ENCODE measurements around the gene SMARCA4. TPM values are rescaled to one million over a fixed set of nuclear protein-coding genes. Genes with fewer than 3 reads are reported as not detected.

The SMARCA4 gene
- total and polyA plus RNA-seq, 2 experiments from 2014 or later, result 177 to 336 TPM

DNA sequence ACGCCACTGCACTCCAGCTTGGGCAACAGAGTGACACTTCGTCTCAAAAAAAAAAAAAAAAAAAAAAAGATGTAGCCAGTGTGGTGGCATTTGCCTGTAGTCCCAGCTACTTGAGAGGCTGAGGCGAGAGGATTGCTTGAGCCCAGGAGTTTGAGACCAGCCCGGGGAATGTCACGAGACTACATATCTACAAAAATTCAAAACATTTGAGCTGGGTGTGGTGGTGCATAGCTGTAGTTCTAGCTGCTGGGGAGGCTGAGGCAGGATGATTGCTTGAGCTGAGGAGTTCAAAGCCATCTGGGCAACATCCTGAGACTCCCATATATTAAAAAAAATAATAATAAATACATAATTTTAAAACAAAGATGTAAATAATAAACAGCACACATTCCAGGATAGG, 46.6 kb downstream of the SMARCA4 start (continued):
- TF ChIP-seq, protein P1, sequence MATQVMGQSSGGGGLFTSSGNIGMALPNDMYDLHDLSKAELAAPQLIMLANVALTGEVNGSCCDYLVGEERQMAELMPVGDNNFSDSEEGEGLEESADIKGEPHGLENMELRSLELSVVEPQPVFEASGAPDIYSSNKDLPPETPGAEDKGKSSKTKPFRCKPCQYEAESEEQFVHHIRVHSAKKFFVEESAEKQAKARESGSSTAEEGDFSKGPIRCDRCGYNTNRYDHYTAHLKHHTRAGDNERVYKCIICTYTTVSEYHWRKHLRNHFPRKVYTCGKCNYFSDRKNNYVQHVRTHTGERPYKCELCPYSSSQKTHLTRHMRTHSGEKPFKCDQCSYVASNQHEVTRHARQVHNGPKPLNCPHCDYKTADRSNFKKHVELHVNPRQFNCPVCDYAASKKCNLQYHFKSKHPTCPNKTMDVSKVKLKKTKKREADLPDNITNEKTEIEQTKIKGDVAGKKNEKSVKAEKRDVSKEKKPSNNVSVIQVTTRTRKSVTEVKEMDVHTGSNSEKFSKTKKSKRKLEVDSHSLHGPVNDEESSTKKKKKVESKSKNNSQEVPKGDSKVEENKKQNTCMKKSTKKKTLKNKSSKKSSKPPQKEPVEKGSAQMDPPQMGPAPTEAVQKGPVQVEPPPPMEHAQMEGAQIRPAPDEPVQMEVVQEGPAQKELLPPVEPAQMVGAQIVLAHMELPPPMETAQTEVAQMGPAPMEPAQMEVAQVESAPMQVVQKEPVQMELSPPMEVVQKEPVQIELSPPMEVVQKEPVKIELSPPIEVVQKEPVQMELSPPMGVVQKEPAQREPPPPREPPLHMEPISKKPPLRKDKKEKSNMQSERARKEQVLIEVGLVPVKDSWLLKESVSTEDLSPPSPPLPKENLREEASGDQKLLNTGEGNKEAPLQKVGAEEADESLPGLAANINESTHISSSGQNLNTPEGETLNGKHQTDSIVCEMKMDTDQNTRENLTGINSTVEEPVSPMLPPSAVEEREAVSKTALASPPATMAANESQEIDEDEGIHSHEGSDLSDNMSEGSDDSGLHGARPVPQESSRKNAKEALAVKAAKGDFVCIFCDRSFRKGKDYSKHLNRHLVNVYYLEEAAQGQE (IDR thresholded peaks at IDR 0.05; ENCODE audit: unreplicated experiment), result no peak
- TF ChIP-seq JUNB (IDR thresholded peaks at IDR 0.05; ENCODE audit: unreplicated experiment) (no peak), ZNF331 (CRISPR knock-in tag; IDR thresholded peaks at IDR 0.05; ENCODE audit: low read depth) (no peak)
- TF ChIP-seq, protein P2, sequence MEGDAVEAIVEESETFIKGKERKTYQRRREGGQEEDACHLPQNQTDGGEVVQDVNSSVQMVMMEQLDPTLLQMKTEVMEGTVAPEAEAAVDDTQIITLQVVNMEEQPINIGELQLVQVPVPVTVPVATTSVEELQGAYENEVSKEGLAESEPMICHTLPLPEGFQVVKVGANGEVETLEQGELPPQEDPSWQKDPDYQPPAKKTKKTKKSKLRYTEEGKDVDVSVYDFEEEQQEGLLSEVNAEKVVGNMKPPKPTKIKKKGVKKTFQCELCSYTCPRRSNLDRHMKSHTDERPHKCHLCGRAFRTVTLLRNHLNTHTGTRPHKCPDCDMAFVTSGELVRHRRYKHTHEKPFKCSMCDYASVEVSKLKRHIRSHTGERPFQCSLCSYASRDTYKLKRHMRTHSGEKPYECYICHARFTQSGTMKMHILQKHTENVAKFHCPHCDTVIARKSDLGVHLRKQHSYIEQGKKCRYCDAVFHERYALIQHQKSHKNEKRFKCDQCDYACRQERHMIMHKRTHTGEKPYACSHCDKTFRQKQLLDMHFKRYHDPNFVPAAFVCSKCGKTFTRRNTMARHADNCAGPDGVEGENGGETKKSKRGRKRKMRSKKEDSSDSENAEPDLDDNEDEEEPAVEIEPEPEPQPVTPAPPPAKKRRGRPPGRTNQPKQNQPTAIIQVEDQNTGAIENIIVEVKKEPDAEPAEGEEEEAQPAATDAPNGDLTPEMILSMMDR (conservative IDR thresholded peaks at IDR 0.05; ENCODE audit: low read depth in 2 of 2), result no peak

DNA sequence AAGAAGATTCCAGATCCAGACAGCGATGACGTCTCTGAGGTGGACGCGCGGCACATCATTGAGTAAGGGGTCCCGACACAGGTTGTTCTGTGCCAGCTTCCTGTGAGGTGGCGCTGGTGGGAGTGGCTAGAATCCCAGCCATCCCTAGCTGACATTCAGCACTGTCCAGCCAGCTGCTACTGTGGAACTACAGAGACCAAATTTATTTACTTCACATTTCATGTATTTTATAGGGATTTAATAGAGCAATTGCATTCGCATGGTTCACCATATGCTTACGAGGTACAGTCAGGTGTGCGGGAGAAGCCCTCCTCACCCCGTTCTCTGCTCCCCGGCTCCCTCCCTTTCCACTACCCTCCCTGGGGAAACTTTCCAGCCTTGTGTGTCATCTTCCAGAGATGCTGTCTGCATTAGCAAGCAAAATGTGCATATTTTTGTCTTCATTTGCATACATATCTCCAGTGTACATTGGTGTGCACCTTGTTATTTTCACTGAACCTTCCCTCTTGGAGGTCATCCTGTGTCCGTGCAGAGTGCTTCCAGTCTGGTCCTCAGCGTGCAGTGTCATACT, 47.2 kb downstream of the SMARCA4 start:
- peaks cover 3% of the 10 kb centered on the region for H3K27me3 Mint-ChIP-seq (ENCODE audit: insufficient read depth, low read depth, poor library complexity)
- H3K27ac Mint-ChIP-seq, result no peak overlapping the region
- no peak overlapping the region for H3K4me3 Mint-ChIP-seq
- TF ChIP-seq EZH2phosphoT487 (IDR thresholded peaks at IDR 0.05; ENCODE audit: unreplicated experiment), result no peak
- no peak for TF ChIP-seq ZNF331 (CRISPR knock-in tag; IDR thresholded peaks at IDR 0.05; ENCODE audit: low read depth)
- no peak for TF ChIP-seq NANOG (IDR thresholded peaks at IDR 0.05; ENCODE audit: borderline replicate concordance)
- TF ChIP-seq CREB1 (CRISPR knock-in tag; IDR thresholded peaks at IDR 0.05; ENCODE audit: low read depth), result no peak
- no peak for TF ChIP-seq EZH2 (IDR thresholded peaks at IDR 0.05; ENCODE audit: low read depth, unreplicated experiment)
- TF ChIP-seq JUNB (IDR thresholded peaks at IDR 0.05; ENCODE audit: unreplicated experiment), result no peak
- TF ChIP-seq, protein P1 (IDR thresholded peaks at IDR 0.05; ENCODE audit: unreplicated experiment), result no peak

More for the DNA sequence above, 47.2 kb downstream of the SMARCA4 start:
- H3K36me3 Mint-ChIP-seq (ENCODE audit: low read depth), result peaks cover 86% of the 10 kb centered on the region
- no peaks in the 10 kb centered on the region; the same call in 1 of the 2 replicates for H3K79me2 ChIP-seq (replicated peaks; ENCODE audit: insufficient read depth)
- no peak for ATAC-seq
- H3K4me2 ChIP-seq, result no peak overlapping the region
- H2AFZ ChIP-seq, result no peak overlapping the region
- H3K4me3 ChIP-seq, result no peak overlapping the region
- H3K9me3 Mint-ChIP-seq, result no peaks in the 10 kb centered on the region
- H3K9me2 ChIP-seq (ENCODE audit: insufficient read depth), result no peaks in the 10 kb centered on the region
- H3K4me1 Mint-ChIP-seq, result no peaks in the 10 kb centered on the region
- no peaks in the 10 kb centered on the region for H3K27me3 ChIP-seq (ENCODE audit: insufficient read depth)
- DNase-seq (ENCODE audit: low spot score), result no peak
- H3K27ac ChIP-seq (ENCODE audit: low read depth), result no peak overlapping the region
- peaks cover 55% of the 10 kb centered on the region for H3K36me3 ChIP-seq (ENCODE audit: insufficient read depth)
- H3F3A ChIP-seq (replicated peaks; ENCODE audit: low read depth), result peaks cover 22% of the 10 kb centered on the region
- no peaks in the 10 kb centered on the region for H3K4me1 ChIP-seq (ENCODE audit: insufficient read depth)
- peaks cover 13% of the 10 kb centered on the region; the same call in 1 of the 2 replicates for H4K20me1 ChIP-seq (replicated peaks; ENCODE audit: insufficient read depth)

All from GM23338 (cell line).